ENCODE results near the gene CHCT1. TPM values are rescaled to one million over a fixed set of nuclear protein-coding genes. Genes with fewer than 3 reads are reported as not detected.

Gene CHCT1
- total RNA-seq, 2 experiments from 2014 or later: not detected

DNA sequence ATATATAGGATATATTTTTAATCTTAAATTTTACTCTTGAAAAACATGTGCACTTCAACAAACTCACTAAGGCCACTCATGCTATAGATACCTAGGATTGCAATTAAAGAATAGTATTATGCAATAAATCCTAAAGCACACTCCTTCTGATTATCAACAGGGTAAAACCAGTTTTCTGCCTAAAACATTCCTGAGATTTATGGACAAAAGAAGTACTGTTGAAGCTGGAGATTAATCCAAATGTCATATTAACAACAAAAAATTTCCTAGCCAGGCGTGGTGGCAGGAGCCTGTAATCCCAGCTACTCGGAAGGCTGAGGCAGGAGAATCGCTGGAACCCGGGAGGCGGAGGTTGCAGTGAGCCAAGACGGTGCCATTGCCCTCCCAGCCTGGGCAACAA lies 21.4 kb downstream of the CHCT1 start:
- Mint-ChIP-seq H3K36me3 (ENCODE audit: low read depth) (peaks cover 3% of the 10 kb centered on the region), H3K27me3 (peaks cover 2% of the 10 kb centered on the region), H3K27ac (no peak overlapping the region), H3K4me1 (ENCODE audit: low read depth) (no peaks in the 10 kb centered on the region), H3K4me3 (no peak overlapping the region), H3K9me3 (no peaks in the 10 kb centered on the region)
- ChIA-PET POLR2A (interaction anchor here (0.7 kb wide), 1 partner anchor 104 kb away, joined by 4 read pairs; no protein-coding TSS in a partner anchor), CTCF (no interaction called here)
- TF ChIP-seq, protein P1, sequence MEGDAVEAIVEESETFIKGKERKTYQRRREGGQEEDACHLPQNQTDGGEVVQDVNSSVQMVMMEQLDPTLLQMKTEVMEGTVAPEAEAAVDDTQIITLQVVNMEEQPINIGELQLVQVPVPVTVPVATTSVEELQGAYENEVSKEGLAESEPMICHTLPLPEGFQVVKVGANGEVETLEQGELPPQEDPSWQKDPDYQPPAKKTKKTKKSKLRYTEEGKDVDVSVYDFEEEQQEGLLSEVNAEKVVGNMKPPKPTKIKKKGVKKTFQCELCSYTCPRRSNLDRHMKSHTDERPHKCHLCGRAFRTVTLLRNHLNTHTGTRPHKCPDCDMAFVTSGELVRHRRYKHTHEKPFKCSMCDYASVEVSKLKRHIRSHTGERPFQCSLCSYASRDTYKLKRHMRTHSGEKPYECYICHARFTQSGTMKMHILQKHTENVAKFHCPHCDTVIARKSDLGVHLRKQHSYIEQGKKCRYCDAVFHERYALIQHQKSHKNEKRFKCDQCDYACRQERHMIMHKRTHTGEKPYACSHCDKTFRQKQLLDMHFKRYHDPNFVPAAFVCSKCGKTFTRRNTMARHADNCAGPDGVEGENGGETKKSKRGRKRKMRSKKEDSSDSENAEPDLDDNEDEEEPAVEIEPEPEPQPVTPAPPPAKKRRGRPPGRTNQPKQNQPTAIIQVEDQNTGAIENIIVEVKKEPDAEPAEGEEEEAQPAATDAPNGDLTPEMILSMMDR (IDR thresholded peaks at IDR 0.05): no peak
- ATAC-seq (no peak), DNase-seq (no peak)
- intact Hi-C loops (cut with micrococcal nuclease): no loop called here

DNA sequence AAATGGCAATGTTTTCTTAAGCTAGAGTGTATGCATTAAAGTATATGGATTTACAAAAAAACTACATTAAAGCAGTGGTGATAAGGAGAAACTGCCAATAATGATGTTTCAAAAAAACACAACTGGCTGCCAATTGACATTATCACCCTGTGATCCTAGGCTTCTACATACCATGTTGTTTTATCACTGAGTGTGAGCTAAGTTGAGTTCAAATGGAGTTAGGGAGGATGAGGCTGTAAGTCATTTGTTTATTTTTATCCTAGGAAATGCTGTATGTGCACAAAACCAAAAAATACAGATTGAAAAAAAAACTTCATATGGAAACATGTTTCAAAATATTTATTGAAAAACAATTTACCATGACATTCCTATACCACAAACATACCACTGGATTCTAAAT lies 22.9 kb downstream of the CHCT1 start:
- CTCF ChIA-PET: interaction anchor here (0.6 to 1.1 kb wide), 4 partner anchors 9 to 194 kb away, joined by 3 to 4 read pairs (median 3); no protein-coding TSS in a partner anchor
- H3K4me1 Mint-ChIP-seq (ENCODE audit: low read depth): no peaks in the 10 kb centered on the region
- intact Hi-C loops (cut with micrococcal nuclease): no loop called here
- POLR2A ChIA-PET: no interaction called here
- no peak overlapping the region for H3K4me3 Mint-ChIP-seq
- H3K9me3 Mint-ChIP-seq: no peaks in the 10 kb centered on the region
- TF ChIP-seq, protein P1 (IDR thresholded peaks at IDR 0.05): no peak
- no peak overlapping the region for H3K27ac Mint-ChIP-seq
- peaks cover 4% of the 10 kb centered on the region for H3K36me3 Mint-ChIP-seq (ENCODE audit: low read depth)
- DNase-seq: no peak
- ATAC-seq: no peak
- H3K27me3 Mint-ChIP-seq: no peaks in the 10 kb centered on the region

DNA sequence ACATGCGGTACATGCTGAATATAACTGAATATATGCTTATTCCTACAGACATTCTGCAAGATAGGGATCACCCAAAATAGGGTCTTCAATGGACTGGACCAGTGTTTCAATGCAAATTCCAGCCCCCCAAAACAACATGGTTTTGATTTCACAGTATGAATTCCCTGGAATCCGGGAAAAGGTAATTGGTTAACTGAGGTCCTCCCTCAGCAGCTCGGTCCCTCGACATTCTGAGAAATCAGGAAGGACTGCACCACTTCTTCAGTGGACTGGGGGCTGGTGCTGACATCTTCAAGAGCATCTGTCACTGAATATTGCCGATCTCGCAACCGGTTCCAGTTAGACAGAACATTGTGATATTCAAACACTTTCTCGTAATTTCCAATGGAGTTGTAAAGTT lies 25.1 kb downstream of the CHCT1 start:
- Mint-ChIP-seq H3K27ac (no peak overlapping the region), H3K9me3 (no peaks in the 10 kb centered on the region), H3K4me3 (no peak overlapping the region), H3K36me3 (ENCODE audit: low read depth) (peaks cover 5% of the 10 kb centered on the region), H3K4me1 (ENCODE audit: low read depth) (no peaks in the 10 kb centered on the region), H3K27me3 (no peaks in the 10 kb centered on the region)
- DNase-seq (no peak), ATAC-seq (no peak)
- TF ChIP-seq, protein P1 (IDR thresholded peaks at IDR 0.05): no peak
- ChIA-PET POLR2A (no interaction called here), CTCF (no interaction called here)
- intact Hi-C loops (cut with micrococcal nuclease): no loop called here

DNA sequence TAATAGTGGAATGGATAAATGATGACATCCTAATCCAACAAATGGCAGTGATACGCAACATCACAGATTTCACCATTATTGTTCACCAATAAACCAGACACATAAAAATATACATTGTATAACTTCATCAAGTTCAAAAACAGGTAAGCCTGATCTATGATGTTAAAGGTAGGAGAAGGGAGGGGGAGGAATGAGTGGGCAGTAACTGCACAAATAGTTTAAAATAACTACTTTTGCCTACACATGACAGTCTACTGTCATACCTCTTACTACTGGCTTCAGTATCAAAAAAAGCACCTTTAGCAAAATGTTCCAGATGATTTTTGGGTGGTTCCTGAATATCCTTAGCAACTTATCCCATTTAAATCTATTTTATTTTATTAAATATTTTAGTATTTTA lies 28.8 kb downstream of the CHCT1 start:
- no peaks in the 10 kb centered on the region for H3K4me1 Mint-ChIP-seq (ENCODE audit: low read depth)
- H3K27ac Mint-ChIP-seq: no peak overlapping the region
- no peak overlapping the region for H3K4me3 Mint-ChIP-seq
- POLR2A ChIA-PET: no interaction called here
- no peaks in the 10 kb centered on the region for H3K27me3 Mint-ChIP-seq
- no peaks in the 10 kb centered on the region for H3K9me3 Mint-ChIP-seq
- CTCF ChIA-PET: interaction anchor here (1.9 kb wide), 1 partner anchor 187 kb away, joined by 6 read pairs; no protein-coding TSS in a partner anchor
- TF ChIP-seq, protein P1 (IDR thresholded peaks at IDR 0.05): no peak
- peaks cover 8% of the 10 kb centered on the region for H3K36me3 Mint-ChIP-seq (ENCODE audit: low read depth)
- ATAC-seq: no peak
- intact Hi-C loops (cut with micrococcal nuclease): no loop called here
- no peak for DNase-seq

DNA sequence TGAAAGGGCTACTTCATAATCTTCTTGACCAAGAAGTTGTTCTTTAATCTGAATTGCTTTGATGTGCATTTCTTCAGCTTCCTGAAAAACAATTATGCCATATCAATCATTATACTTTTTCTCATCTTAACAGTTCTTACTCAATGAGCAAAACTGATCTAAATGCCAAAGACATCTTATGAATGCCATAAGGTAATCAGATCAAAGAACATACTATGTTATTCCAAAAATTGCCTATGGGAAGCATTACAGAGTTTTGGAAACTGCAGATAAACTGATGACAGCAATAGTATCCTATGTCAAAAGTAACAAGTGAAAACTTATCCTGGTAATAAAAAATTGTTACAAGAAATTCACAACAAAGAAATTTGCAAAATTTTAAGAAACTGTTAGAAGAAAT lies 29.7 kb downstream of the CHCT1 start:
- Mint-ChIP-seq H3K27ac (no peak overlapping the region), H3K9me3 (no peaks in the 10 kb centered on the region), H3K36me3 (ENCODE audit: low read depth) (peaks cover 8% of the 10 kb centered on the region), H3K27me3 (no peaks in the 10 kb centered on the region), H3K4me1 (ENCODE audit: low read depth) (no peaks in the 10 kb centered on the region), H3K4me3 (no peak overlapping the region)
- intact Hi-C loops (cut with micrococcal nuclease): no loop called here
- ATAC-seq (no peak), DNase-seq (no peak)
- ChIA-PET POLR2A (no interaction called here), CTCF (interaction anchor here (1.9 kb wide), 1 partner anchor 186 kb away, joined by 6 read pairs; no protein-coding TSS in a partner anchor)
- TF ChIP-seq, protein P1 (IDR thresholded peaks at IDR 0.05): no peak
